K562 (cell line): Measurements from ENCODE around the gene NYAP1. TPM values are rescaled to one million over a fixed set of nuclear protein-coding genes. Genes with fewer than 3 reads are reported as not detected.
A peak's percentile ranks its signal among the peaks of the same experiment; 100 is the strongest.

Experiments
- ARID3A ChIP-seq: IDR thresholded peaks from 2 replicates; pipeline ENCODE4 v1.6.1; 2012; ENCODE audit warnings: low read depth, low read length, improper control_type of control experiment, borderline replicate concordance
- CSDE1 ChIP-seq, 2 experiments: fragments of 450-650 bp; IDR thresholded peaks; 2 replicates each; pipeline ENCODE4 v1.6.1; 2016; ENCODE audit warnings: mild to moderate bottlenecking in 1 of 2
- CTBP1 ChIP-seq: fragments of 450-650 bp; IDR thresholded peaks from 2 replicates; pipeline ENCODE4 v1.6.1; 2016; ENCODE audit warnings: borderline replicate concordance
- ELF1 ChIP-seq: fragments of 200-800 bp; sonication (Bioruptor generic); IDR thresholded peaks from 2 replicates; pipeline ENCODE4 v1.6.1; 2016; ENCODE audit warnings: missing genetic modification characterization, missing compliant biosample characterization
- EWSR1 ChIP-seq: fragments of 450-650 bp; IDR thresholded peaks from 2 replicates; pipeline ENCODE4 v1.6.1; 2018; ENCODE audit warnings: borderline replicate concordance, mild to moderate bottlenecking, low read depth, moderate library complexity; ENCODE audit not compliant: partially characterized antibody
- HCFC1 ChIP-seq: IDR thresholded peaks from 2 replicates; pipeline ENCODE4 v1.6.1; 2012; ENCODE audit warnings: low read depth, low read length, improper control_type of control experiment
- HMBOX1 ChIP-seq: sonication (generic); IDR thresholded peaks from 2 replicates; pipeline ENCODE4 v1.6.1; 2016
- KDM5B ChIP-seq: fragments of 200-600 bp; sonication (generic); IDR thresholded peaks from 2 replicates; pipeline ENCODE4 v1.6.1; 2012; ENCODE audit warnings: low read depth, mild to moderate bottlenecking, moderate library complexity, low read length, control low read depth, inconsistent platforms; ENCODE audit not compliant: insufficient replicate concordance
- LEF1 ChIP-seq: fragments of 450-650 bp; IDR thresholded peaks from 2 replicates; pipeline ENCODE4 v1.6.1; 2016; ENCODE audit warnings: mild to moderate bottlenecking
- MAZ ChIP-seq, 2 experiments: fragments of 450-650 bp in 1 of 2; sonication (generic) in 1 of 2; formaldehyde crosslinking; IDR thresholded peaks in 1 of 2; conservative IDR thresholded peaks in 1 of 2; 2 replicates each; pipeline versions ENCODE4 v1.4.0 to v1.5.0; 2020; ENCODE audit warnings: mild to moderate bottlenecking in 1 of 2, missing genetic modification reagents in 1 of 2
- MYNN ChIP-seq, 2 experiments: sonication (generic); formaldehyde crosslinking in 1 of 2; IDR thresholded peaks; 2 replicates each; pipeline versions ENCODE4 v1.5.0 to v1.6.1; 2016 to 2020; ENCODE audit warnings: antibody characterized with exemption in 1 of 2, missing genetic modification reagents in 1 of 2
- NFIC ChIP-seq: fragments of 450-650 bp; IDR thresholded peaks from 2 replicates; pipeline ENCODE4 v1.6.1; 2017; ENCODE audit warnings: mild to moderate bottlenecking, inconsistent platforms
- PHB ChIP-seq: fragments of 250-450 bp; sonication (Bioruptor Pico); IDR thresholded peaks from 2 replicates; pipeline ENCODE4 v1.5.0; 2021
- PML ChIP-seq: IDR thresholded peaks from 2 replicates; pipeline ENCODE4 v1.6.1; 2012; ENCODE audit warnings: low read length, inconsistent platforms
- POLR2G ChIP-seq: fragments of 200-400 bp; formaldehyde crosslinking; IDR thresholded peaks from 2 replicates; pipeline ENCODE4 v1.6.1; 2017; ENCODE audit warnings: low read depth, mild to moderate bottlenecking, antibody characterized with exemption, low read length, moderate library complexity
- RBFOX2 ChIP-seq: fragments of 200-400 bp; formaldehyde crosslinking; IDR thresholded peaks from 2 replicates; pipeline ENCODE4 v1.6.1; 2017; ENCODE audit warnings: low read depth, mild to moderate bottlenecking, low read length, moderate library complexity
- SMARCB1 ChIP-seq: IDR thresholded peaks from 2 replicates; pipeline ENCODE4 v1.6.1; 2011; ENCODE audit warnings: improper control_type of control experiment, low read depth; ENCODE audit not compliant: insufficient read length
- SNAPC5 ChIP-seq: fragments of 250-450 bp; sonication (Bioruptor Pico); IDR thresholded peaks from 2 replicates; pipeline ENCODE4 v1.8.0; 2021; ENCODE audit warnings: moderate library complexity, mild to moderate bottlenecking, inconsistent platforms
- SP1 ChIP-seq: sonication (generic); formaldehyde crosslinking; IDR thresholded peaks from 2 replicates; pipeline ENCODE4 v1.8.1; 2022; ENCODE audit warnings: mild to moderate bottlenecking, missing genetic modification reagents
- TARDBP ChIP-seq: fragments of 450-650 bp; IDR thresholded peaks from 2 replicates; pipeline ENCODE4 v1.6.1; 2016
- ZNF175 ChIP-seq: fragments of 200-800 bp; sonication (Bioruptor generic); IDR thresholded peaks from 2 replicates; pipeline ENCODE4 v1.6.1; 2016; ENCODE audit warnings: low read depth, mild to moderate bottlenecking, missing genetic modification characterization, missing compliant biosample characterization
- ZNF212 ChIP-seq: fragments of 450-650 bp; formaldehyde crosslinking; IDR thresholded peaks from 2 replicates; pipeline ENCODE4 v1.4.0; 2020; ENCODE audit warnings: mild to moderate bottlenecking
- ZNF780A ChIP-seq: fragments of 250-450 bp; sonication (Bioruptor Pico); IDR thresholded peaks from 2 replicates; pipeline ENCODE4 v1.5.0; 2021; ENCODE audit warnings: mild to moderate bottlenecking
- polyA plus RNA-seq, 8 experiments: library from polyadenylated mRNA; depleted of rRNA in 4 of 8; stranded (reverse) in 5 of 8; unstranded in 3 of 8; fragments of >200 nt; fragmentation: Nextera tagmentation in 2 of 8; fragmentation: Illumina TruSeq in 1 of 8; extraction: Ambion mirVana in 2 of 8; extraction: Trizol in 1 of 8; gene quantifications; 2 replicates each; pipeline versions ENCODE4 v1.2.1 to v1.2.3, GENCODE V29; 2011 to 2014; ENCODE audit warnings: inconsistent platforms in 1 of 8, missing spikeins in 1 of 8
- total RNA-seq, 7 experiments: library from RNA; depleted of rRNA in 6 of 7; stranded (reverse); fragments of >200 nt in 6 of 7; fragmentation: Illumina TruSeq in 2 of 7; extraction: Trizol in 2 of 7; gene quantifications; 2 replicates each; pipeline versions ENCODE4 v1.2.1 to v1.2.3, GENCODE V29; 2011 to 2021; ENCODE audit warnings: low replicate concordance in 1 of 7
- TF ChIP-seq, protein P1 (sequence below): fragments of 450-650 bp; formaldehyde crosslinking; IDR thresholded peaks from 2 replicates; pipeline ENCODE4 v1.4.0; 2020; ENCODE audit warnings: mild to moderate bottlenecking, moderate library complexity

Gene NYAP1
- total and polyA plus RNA-seq, 9 of the 15 experiments (the other 6 are each of a cell fraction or from before 2014, with no cell fraction given), result 0.11 to 0.88 (median 0.22) TPM; not detected in 2

GRCh38 chr7:100476903-100477870 is 6.5 kb upstream of the NYAP1 start (continued):
- no peak for TF ChIP-seq CSDE1 (IDR thresholded peaks at IDR 0.05)
- TF ChIP-seq ELF1, result no peak
- no peak for TF ChIP-seq HCFC1
- TF ChIP-seq PML, result no peak
- TF ChIP-seq ZNF175, result no peak
- peak; percentile 63 for TF ChIP-seq RBFOX2
- TF ChIP-seq ZNF780A (CRISPR knock-in tag), result no peak
- peak; percentile 26; the same call in 1 of the 2 replicates for TF ChIP-seq SP1 (CRISPR knock-in tag)
- TF ChIP-seq, protein P1, sequence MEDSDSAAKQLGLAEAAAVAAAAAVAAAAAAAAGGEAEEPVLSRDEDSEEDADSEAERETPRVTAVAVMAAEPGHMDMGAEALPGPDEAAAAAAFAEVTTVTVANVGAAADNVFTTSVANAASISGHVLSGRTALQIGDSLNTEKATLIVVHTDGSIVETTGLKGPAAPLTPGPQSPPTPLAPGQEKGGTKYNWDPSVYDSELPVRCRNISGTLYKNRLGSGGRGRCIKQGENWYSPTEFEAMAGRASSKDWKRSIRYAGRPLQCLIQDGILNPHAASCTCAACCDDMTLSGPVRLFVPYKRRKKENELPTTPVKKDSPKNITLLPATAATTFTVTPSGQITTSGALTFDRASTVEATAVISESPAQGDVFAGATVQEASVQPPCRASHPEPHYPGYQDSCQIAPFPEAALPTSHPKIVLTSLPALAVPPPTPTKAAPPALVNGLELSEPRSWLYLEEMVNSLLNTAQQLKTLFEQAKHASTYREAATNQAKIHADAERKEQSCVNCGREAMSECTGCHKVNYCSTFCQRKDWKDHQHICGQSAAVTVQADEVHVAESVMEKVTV (CRISPR knock-in tag), result no peak
- peak; percentile 77; the same call in 1 of the 2 replicates for TF ChIP-seq CTBP1
- no peak for TF ChIP-seq EWSR1
- TF ChIP-seq MYNN (IDR thresholded peaks at IDR 0.05), result peak; percentile 59; the same call in 1 of the 2 replicates
- TF ChIP-seq MYNN (CRISPR knock-in tag; IDR thresholded peaks at IDR 0.05), result no peak
- peak; percentile 51 for TF ChIP-seq KDM5B
- TF ChIP-seq NFIC, result no peak
- no peak for TF ChIP-seq ARID3A
- TF ChIP-seq POLR2G, result peak; percentile 58
- TF ChIP-seq TARDBP, result no peak
- TF ChIP-seq LEF1, result no peak
- no peak for TF ChIP-seq PHB (CRISPR knock-in tag)
- TF ChIP-seq SMARCB1, result no peak
- no peak for TF ChIP-seq ZNF212 (CRISPR knock-in tag)
- peak in 1 of 2 experiments; percentile 44; a peak in 2 of 4 replicates for TF ChIP-seq MAZ (CRISPR knock-in tag; conservative IDR thresholded peaks at IDR 0.05 in 1 of 2, IDR thresholded peaks at IDR 0.05 in 1 of 2)
- no peak for TF ChIP-seq HMBOX1
- no peak for TF ChIP-seq SNAPC5 (CRISPR knock-in tag)
